GM12872 (cell line): ENCODE data around the gene FGGY.

Source experiments
- CTCF ChIP-seq: IDR thresholded peaks from 3 replicates; pipeline ENCODE4 v1.5.1; 2011; ENCODE audit warnings: low read depth, mild to moderate bottlenecking, low read length, moderate library complexity; ENCODE audit not compliant: insufficient read depth

Gene FGGY

GRCh38 chr1:59406437-59407164, 109.7 kb downstream of the FGGY start:
- TF ChIP-seq CTCF, result no peak

- no peak for TF ChIP-seq CTCF
Observed at GRCh38 chr1:59408608-59409240, 111.8 kb downstream of the FGGY start.

- TF ChIP-seq CTCF, result no peak
Observed at GRCh38 chr1:59409549-59409948, 112.7 kb downstream of the FGGY start.

- TF ChIP-seq CTCF, result no peak
Observed at GRCh38 chr1:59409986-59410385, 113.1 kb downstream of the FGGY start.

GRCh38 chr1:59410457-59410856, 113.6 kb downstream of the FGGY start:
- no peak for TF ChIP-seq CTCF

GRCh38 chr1:59411147-59411546, 114.3 kb downstream of the FGGY start:
- TF ChIP-seq CTCF, result no peak

- no peak for TF ChIP-seq CTCF
Observed at GRCh38 chr1:59412718-59413326, 115.9 kb downstream of the FGGY start.
